Fibroblast of mammary gland (primary cell): ENCODE data around the gene PRDM8.
A peak's percentile ranks its signal among the peaks of the same experiment; 100 is the strongest.

ENCODE experiments used
- DNase-seq: peaks from one replicate; pipeline ENCODE4 v3.0.0-alpha.2; 2010; ENCODE audit warnings: low read depth
- H3K4me3 ChIP-seq: 2 replicates; pipeline ENCODE4 v1.5.1; 2011; ENCODE audit warnings: low read depth, mild to moderate bottlenecking, low read length, moderate library complexity; ENCODE audit not compliant: control insufficient read depth
- CTCF ChIP-seq: conservative IDR thresholded peaks from 2 replicates; pipeline ENCODE4 v1.5.1; 2011; ENCODE audit warnings: low read depth, low read length, inconsistent platforms; ENCODE audit not compliant: control insufficient read depth, insufficient read depth

Gene PRDM8

DNA sequence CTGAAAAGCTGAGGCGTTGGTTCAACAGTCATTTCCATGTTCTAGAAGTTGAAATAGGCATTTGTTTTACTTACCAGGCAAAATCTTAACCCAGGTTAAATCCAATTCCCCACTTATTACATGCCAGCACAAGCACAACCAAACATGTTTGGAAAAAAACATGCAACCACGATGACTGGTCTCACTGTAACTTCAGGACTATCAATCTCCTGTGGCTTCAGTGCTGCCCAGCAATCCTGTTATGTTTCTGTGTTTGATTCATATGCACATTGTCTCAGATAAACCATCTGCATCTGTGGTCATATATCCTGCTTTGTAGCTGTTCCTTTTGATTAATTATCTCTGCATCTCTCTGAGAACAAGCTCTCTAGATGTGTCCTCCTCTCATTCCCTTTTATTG lies 28.3 kb downstream of the PRDM8 start:
- DNase-seq: peak; percentile 61
- H3K4me3 ChIP-seq: no peak overlapping the region
- no peak for TF ChIP-seq CTCF

GRCh38 chr4:80226094-80226493 lies 28.8 kb downstream of the PRDM8 start:
- TF ChIP-seq CTCF: no peak
- H3K4me3 ChIP-seq: no peak overlapping the region
- DNase-seq: peak; percentile 50

DNA sequence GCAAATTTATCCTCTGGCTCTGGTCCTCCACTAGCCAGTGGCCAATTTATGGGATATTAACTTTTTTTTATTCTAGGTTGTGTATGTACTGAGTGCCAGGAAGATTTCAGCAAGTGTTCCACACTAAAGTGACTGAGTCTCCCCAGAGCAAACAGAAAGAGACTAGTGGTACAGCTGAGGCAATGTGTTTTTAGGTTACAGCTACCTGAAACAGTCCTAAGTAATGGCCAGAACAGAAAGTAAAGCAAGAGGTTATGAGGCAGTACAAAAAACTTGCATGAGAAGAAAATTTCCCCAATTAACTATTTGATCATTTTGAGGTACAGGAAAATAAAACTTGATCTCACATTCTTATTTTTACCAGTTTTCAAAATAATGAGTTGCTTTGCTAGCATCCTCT lies 31.2 kb downstream of the PRDM8 start:
- no peak for DNase-seq
- no peak for TF ChIP-seq CTCF
- H3K4me3 ChIP-seq: no peak overlapping the region

- no peak overlapping the region for H3K4me3 ChIP-seq
Observed at GRCh38 chr4:80229128-80229527, 31.8 kb downstream of the PRDM8 start.

GRCh38 chr4:80229590-80229989 lies 32.3 kb downstream of the PRDM8 start:
- H3K4me3 ChIP-seq: no peak overlapping the region
- TF ChIP-seq CTCF: no peak
- DNase-seq: no peak

More at GRCh38 chr4:80229128-80229527, 31.8 kb downstream of the PRDM8 start:
- no peak for TF ChIP-seq CTCF
- no peak for DNase-seq

- H3K4me3 ChIP-seq: no peak overlapping the region
- DNase-seq: no peak
- TF ChIP-seq CTCF: no peak
Observed at GRCh38 chr4:80231180-80231579, 33.9 kb downstream of the PRDM8 start.

GRCh38 chr4:80232707-80233370 lies 35.5 kb downstream of the PRDM8 start:
- TF ChIP-seq CTCF: no peak
- H3K4me3 ChIP-seq: no peak overlapping the region
- no peak for DNase-seq
